SK-N-SH treated with all-trans-retinoic acid at 6 μM for 48 hours (cell line): ENCODE data around the gene SNAPC2.

Experiments used
- ARNTL ChIP-seq: fragments of 450-650 bp; formaldehyde crosslinking; IDR thresholded peaks from 2 replicates; pipeline ENCODE4 v1.5.0; 2020; ENCODE audit warnings: low read depth, mild to moderate bottlenecking, moderate library complexity, borderline replicate concordance
- CSRNP3 ChIP-seq: fragments of 250-450 bp; sonication (Bioruptor Pico); IDR thresholded peaks from 2 replicates; pipeline ENCODE4 v1.5.1; 2021; ENCODE audit warnings: mild to moderate bottlenecking, moderate library complexity
- ESRRG ChIP-seq: fragments of 250-450 bp; sonication (Bioruptor Pico); IDR thresholded peaks from 2 replicates; pipeline ENCODE4 v1.6.1; 2021; ENCODE audit warnings: mild to moderate bottlenecking
- PATZ1 ChIP-seq: fragments of 250-450 bp; sonication (Bioruptor Pico); IDR thresholded peaks from 2 replicates; pipeline ENCODE4 v1.8.0; 2020; ENCODE audit warnings: mild to moderate bottlenecking, moderate library complexity, borderline replicate concordance
- TF ChIP-seq, protein P1 (sequence below): fragments of 250-450 bp; sonication (Bioruptor Pico); IDR thresholded peaks from 2 replicates; pipeline ENCODE4 v1.5.1; 2020; ENCODE audit warnings: low read depth, mild to moderate bottlenecking, moderate library complexity

DNA sequence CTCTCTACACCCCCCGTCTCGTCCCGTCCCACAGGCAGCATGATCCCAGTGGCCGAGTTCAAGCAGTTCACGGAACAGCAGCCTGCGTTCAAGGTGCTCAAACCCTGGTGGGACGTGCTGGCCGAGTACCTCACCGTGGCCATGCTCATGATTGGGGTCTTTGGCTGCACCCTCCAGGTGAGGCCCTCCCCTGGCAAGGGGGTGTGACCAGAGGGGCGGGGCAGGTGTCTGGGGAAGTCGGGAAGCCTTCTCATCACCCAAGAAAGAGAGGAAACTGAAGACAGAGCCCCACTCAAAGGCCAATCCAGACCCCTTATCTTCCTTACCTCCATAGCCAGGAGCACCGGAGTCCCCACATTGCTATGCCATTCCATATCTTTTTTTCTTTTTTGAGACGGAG lies 24.6 kb upstream of the SNAPC2 start:
- TF ChIP-seq PATZ1 (no peak), ARNTL (CRISPR knock-in tag) (no peak), ESRRG (no peak), CSRNP3 (CRISPR knock-in tag) (no peak)
- TF ChIP-seq, protein P1, sequence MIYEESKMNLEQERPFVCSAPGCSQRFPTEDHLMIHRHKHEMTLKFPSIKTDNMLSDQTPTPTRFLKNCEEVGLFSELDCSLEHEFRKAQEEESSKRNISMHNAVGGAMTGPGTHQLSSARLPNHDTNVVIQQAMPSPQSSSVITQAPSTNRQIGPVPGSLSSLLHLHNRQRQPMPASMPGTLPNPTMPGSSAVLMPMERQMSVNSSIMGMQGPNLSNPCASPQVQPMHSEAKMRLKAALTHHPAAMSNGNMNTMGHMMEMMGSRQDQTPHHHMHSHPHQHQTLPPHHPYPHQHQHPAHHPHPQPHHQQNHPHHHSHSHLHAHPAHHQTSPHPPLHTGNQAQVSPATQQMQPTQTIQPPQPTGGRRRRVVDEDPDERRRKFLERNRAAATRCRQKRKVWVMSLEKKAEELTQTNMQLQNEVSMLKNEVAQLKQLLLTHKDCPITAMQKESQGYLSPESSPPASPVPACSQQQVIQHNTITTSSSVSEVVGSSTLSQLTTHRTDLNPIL (CRISPR knock-in tag) = no peak
